ENCODE results near the gene RAP1A. TPM values are rescaled to one million over a fixed set of nuclear protein-coding genes. Genes with fewer than 3 reads are reported as not detected.

RAP1A gene
- polyA plus RNA-seq, 1 of the 3 experiments (the other 2 are of a cell fraction): 17.7 TPM

DNA sequence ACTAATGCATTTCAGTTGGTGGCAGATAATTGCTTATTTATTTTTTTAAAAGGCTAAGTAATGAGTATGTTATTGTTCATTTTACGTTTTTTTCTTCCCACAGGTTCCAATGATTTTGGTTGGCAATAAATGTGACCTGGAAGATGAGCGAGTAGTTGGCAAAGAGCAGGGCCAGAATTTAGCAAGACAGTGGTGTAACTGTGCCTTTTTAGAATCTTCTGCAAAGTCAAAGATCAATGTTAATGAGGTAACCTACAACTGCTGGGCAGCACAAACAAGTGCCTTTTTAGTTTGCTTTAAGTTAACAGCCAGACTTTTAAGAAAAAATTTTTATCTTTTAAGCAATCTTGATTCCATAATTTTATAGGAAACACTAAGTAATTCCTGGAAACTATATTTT is 84.7 kb downstream of the RAP1A start:
- peaks cover 8% of the 10 kb centered on the region for H3F3A ChIP-seq (replicated peaks; ENCODE audit: insufficient read depth)
- H3K9ac ChIP-seq: no peak overlapping the region
- H3K27me3 ChIP-seq (ENCODE audit: insufficient read depth): no peaks in the 10 kb centered on the region
- no peaks in the 10 kb centered on the region for H3K9me3 ChIP-seq
- no peak overlapping the region for H3K4me2 ChIP-seq
- H3K4me3 ChIP-seq (ENCODE audit: low read depth in 2 of 2, low read length in 1 of 2): no peak overlapping the region
- DNase-seq: no peak
- WGBS (ENCODE audit: low lambda C conversion rate): 97% methylated on average over 2 of the region's 2 CpGs
- H3K4me1 ChIP-seq (ENCODE audit: control insufficient read depth in 1 of 2, insufficient read depth in 2 of 2, low read depth in 1 of 2, low read length in 1 of 2): no peaks in the 10 kb centered on the region; a peak in 2 of 4 replicates
- H3K36me3 ChIP-seq (replicated peaks in 1 of 2; ENCODE audit: control insufficient read depth in 1 of 2, insufficient read depth in 2 of 2, low read length in 1 of 2): peaks cover 58 to 62% of the 10 kb centered on the region in 2 experiments
- H4K20me1 ChIP-seq (ENCODE audit: insufficient read depth): no peaks in the 10 kb centered on the region
- H3K27ac ChIP-seq (ENCODE audit: low read depth in 2 of 2, low read length in 1 of 2): no peak overlapping the region
- ChIA-PET CTCF (interaction anchor here (1.1 to 2.8 kb wide), 2 partner anchors 10 to 196 kb away, joined by 3 to 24 read pairs; no protein-coding TSS in a partner anchor), POLR2A (no interaction called here)
- no peaks in the 10 kb centered on the region; the same call in 1 of the 2 replicates for H3K9me2 ChIP-seq
- no peaks in the 10 kb centered on the region for H3K79me2 ChIP-seq (ENCODE audit: insufficient read depth)
- no peak overlapping the region for H2AFZ ChIP-seq (ENCODE audit: low read depth)
- no peak for TF ChIP-seq FOSL2 (IDR thresholded peaks at IDR 0.05; ENCODE audit: borderline replicate concordance, low read depth)
- TF ChIP-seq TCF12 (IDR thresholded peaks at IDR 0.05): no peak
- TF ChIP-seq MAX (IDR thresholded peaks at IDR 0.05; ENCODE audit: low read depth): no peak
- no peak for TF ChIP-seq RCOR1 (IDR thresholded peaks at IDR 0.05; ENCODE audit: low read length)
- no peak for TF ChIP-seq TAF1 (IDR thresholded peaks at IDR 0.05; ENCODE audit: borderline replicate concordance, low read depth, low read length)
- TF ChIP-seq, protein P1, sequence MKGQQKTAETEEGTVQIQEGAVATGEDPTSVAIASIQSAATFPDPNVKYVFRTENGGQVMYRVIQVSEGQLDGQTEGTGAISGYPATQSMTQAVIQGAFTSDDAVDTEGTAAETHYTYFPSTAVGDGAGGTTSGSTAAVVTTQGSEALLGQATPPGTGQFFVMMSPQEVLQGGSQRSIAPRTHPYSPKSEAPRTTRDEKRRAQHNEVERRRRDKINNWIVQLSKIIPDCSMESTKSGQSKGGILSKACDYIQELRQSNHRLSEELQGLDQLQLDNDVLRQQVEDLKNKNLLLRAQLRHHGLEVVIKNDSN (IDR thresholded peaks at IDR 0.05; ENCODE audit: borderline replicate concordance, low read depth): no peak
- no peak for TF ChIP-seq FOXJ3 (CRISPR knock-in tag; IDR thresholded peaks at IDR 0.05)

DNA sequence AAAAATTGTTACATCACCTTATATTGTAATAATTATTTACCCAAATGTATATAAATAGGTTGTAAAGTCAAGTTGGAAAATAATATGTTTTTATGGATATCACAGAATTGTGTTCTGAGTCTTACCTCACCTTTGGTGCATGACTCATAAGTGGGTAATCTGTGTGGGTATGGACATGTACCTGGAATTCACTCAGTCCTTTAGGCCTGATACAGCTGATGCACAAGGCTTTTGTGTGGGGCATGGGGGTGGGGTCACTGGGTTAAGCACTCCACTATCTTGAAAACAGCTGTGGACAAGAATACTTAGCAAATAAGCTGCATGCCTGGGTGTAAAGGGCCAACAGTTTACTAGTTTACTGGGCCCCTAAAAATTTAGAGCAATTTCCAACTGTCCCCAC is 85.2 kb downstream of the RAP1A start:
- Histone ChIP-seq H3F3A (replicated peaks; ENCODE audit: insufficient read depth) (peaks cover 8% of the 10 kb centered on the region), H3K9me3 (no peaks in the 10 kb centered on the region), H2AFZ (ENCODE audit: low read depth) (no peak overlapping the region), H3K27me3 (ENCODE audit: insufficient read depth) (no peaks in the 10 kb centered on the region), H3K9ac (no peak overlapping the region), H3K4me3 (ENCODE audit: low read depth in 2 of 2, low read length in 1 of 2) (no peak overlapping the region), H3K4me2 (no peak overlapping the region), H3K79me2 (ENCODE audit: insufficient read depth) (no peaks in the 10 kb centered on the region), H3K27ac (ENCODE audit: low read depth in 2 of 2, low read length in 1 of 2) (no peak overlapping the region), H4K20me1 (ENCODE audit: insufficient read depth) (no peaks in the 10 kb centered on the region), H3K9me2 (no peaks in the 10 kb centered on the region; the same call in 1 of the 2 replicates), H3K36me3 (replicated peaks in 1 of 2; ENCODE audit: control insufficient read depth in 1 of 2, insufficient read depth in 2 of 2, low read length in 1 of 2) (peaks cover 59 to 63% of the 10 kb centered on the region in 2 experiments), H3K4me1 (ENCODE audit: control insufficient read depth in 1 of 2, insufficient read depth in 2 of 2, low read depth in 1 of 2, low read length in 1 of 2) (no peaks in the 10 kb centered on the region; a peak in 2 of 4 replicates)
- DNase-seq: no peak
- CTCF ChIA-PET: interaction anchor here (0.6 to 2.8 kb wide), 3 partner anchors 9 to 196 kb away, joined by 3 to 24 read pairs (median 3); no protein-coding TSS in a partner anchor
- no peak for TF ChIP-seq MEF2A (IDR thresholded peaks at IDR 0.05; ENCODE audit: borderline replicate concordance, low read depth)
- TF ChIP-seq, protein P2, sequence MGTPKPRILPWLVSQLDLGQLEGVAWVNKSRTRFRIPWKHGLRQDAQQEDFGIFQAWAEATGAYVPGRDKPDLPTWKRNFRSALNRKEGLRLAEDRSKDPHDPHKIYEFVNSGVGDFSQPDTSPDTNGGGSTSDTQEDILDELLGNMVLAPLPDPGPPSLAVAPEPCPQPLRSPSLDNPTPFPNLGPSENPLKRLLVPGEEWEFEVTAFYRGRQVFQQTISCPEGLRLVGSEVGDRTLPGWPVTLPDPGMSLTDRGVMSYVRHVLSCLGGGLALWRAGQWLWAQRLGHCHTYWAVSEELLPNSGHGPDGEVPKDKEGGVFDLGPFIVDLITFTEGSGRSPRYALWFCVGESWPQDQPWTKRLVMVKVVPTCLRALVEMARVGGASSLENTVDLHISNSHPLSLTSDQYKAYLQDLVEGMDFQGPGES (IDR thresholded peaks at IDR 0.05; ENCODE audit: low read depth, low read length): no peak
- no peak for TF ChIP-seq CHD2 (IDR thresholded peaks at IDR 0.05; ENCODE audit: low read length, partially characterized antibody)
- TF ChIP-seq, protein P3, sequence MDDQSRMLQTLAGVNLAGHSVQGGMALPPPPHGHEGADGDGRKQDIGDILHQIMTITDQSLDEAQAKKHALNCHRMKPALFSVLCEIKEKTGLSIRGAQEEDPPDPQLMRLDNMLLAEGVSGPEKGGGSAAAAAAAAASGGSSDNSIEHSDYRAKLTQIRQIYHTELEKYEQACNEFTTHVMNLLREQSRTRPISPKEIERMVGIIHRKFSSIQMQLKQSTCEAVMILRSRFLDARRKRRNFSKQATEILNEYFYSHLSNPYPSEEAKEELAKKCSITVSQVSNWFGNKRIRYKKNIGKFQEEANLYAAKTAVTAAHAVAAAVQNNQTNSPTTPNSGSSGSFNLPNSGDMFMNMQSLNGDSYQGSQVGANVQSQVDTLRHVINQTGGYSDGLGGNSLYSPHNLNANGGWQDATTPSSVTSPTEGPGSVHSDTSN (IDR thresholded peaks at IDR 0.05): no peak
- no peak for TF ChIP-seq RFX5 (IDR thresholded peaks at IDR 0.05; ENCODE audit: low read length)
- no peak for TF ChIP-seq NFIC (IDR thresholded peaks at IDR 0.05; ENCODE audit: borderline replicate concordance)
- no peak for TF ChIP-seq MXI1 (IDR thresholded peaks at IDR 0.05; ENCODE audit: low read depth, low read length)
- no peak for TF ChIP-seq TAF1 (IDR thresholded peaks at IDR 0.05; ENCODE audit: borderline replicate concordance, low read depth, low read length)
- POLR2A ChIA-PET: no interaction called here
